Liver (tissue), 9 donors: ENCODE data around the gene MIGA1. TPM values are rescaled to one million over a fixed set of nuclear protein-coding genes. Genes with fewer than 3 reads are reported as not detected.

Source experiments
- DNase-seq: peaks from one replicate; pipeline ENCODE4 v3.0.0-alpha.2; 2017; ENCODE audit warnings: low spot score
- H3K27ac ChIP-seq, 2 donors: one replicate each; pipeline ENCODE4 v1.7.0; 2013; ENCODE audit warnings: inconsistent platforms in 2 of 2, low read length in 2 of 2, control low read depth in 1 of 2, low read depth in 1 of 2, mild to moderate bottlenecking in 1 of 2
- H3K27me3 ChIP-seq, 4 donors: one replicate each; pipeline versions ENCODE4 v1.6.1 to v1.7.0; 2013; ENCODE audit warnings: low read length in 3 of 4, inconsistent platforms in 1 of 4, mild to moderate bottlenecking in 1 of 4, moderate library complexity in 1 of 4; ENCODE audit not compliant: control insufficient read depth in 4 of 4, insufficient read depth in 4 of 4
- H3K36me3 ChIP-seq, 4 donors: one replicate each; pipeline versions ENCODE4 v1.6.1 to v1.7.0; 2013; ENCODE audit warnings: low read length in 3 of 4, mild to moderate bottlenecking in 3 of 4, low read depth in 1 of 4, moderate library complexity in 1 of 4; ENCODE audit not compliant: control insufficient read depth in 4 of 4, insufficient read depth in 3 of 4
- H3K4me1 ChIP-seq, 4 donors: one replicate each; pipeline versions ENCODE4 v1.6.1 to v1.7.0; 2013; ENCODE audit warnings: low read length in 3 of 4, mild to moderate bottlenecking in 3 of 4, moderate library complexity in 1 of 4; ENCODE audit not compliant: control insufficient read depth in 4 of 4, insufficient read depth in 4 of 4
- H3K4me3 ChIP-seq, 3 donors: one replicate each; pipeline versions ENCODE4 v1.6.1 to v1.7.0; 2013; ENCODE audit warnings: low read length in 3 of 3, control low read depth in 1 of 3, low read depth in 1 of 3, mild to moderate bottlenecking in 1 of 3
- H3K9ac ChIP-seq, 2 donors: one replicate each; pipeline ENCODE4 v1.7.0; 2013; ENCODE audit warnings: low read length in 2 of 2, mild to moderate bottlenecking in 2 of 2, moderate library complexity in 2 of 2, control low read depth in 1 of 2, low read depth in 1 of 2
- H3K9me3 ChIP-seq, 4 donors: one replicate each; pipeline versions ENCODE4 v1.6.1 to v1.7.0; 2013; ENCODE audit warnings: low read length in 3 of 4; ENCODE audit not compliant: control insufficient read depth in 4 of 4
- EGR1 ChIP-seq, 2 donors: IDR thresholded peaks; 2 replicates each; pipeline ENCODE4 v1.6.1; 2016 to 2018; ENCODE audit warnings: antibody characterized with exemption in 2 of 2, low read depth in 2 of 2
- FOXA1 ChIP-seq: IDR thresholded peaks from 2 replicates; pipeline ENCODE4 v1.6.1; 2016; ENCODE audit warnings: antibody characterized with exemption
- FOXA2 ChIP-seq: IDR thresholded peaks from 2 replicates; pipeline ENCODE4 v1.6.1; 2016; ENCODE audit warnings: antibody characterized with exemption
- HNF4A ChIP-seq, 2 donors: conservative IDR thresholded peaks; 2 replicates each; pipeline ENCODE4 v1.6.1; 2016; ENCODE audit warnings: antibody characterized with exemption in 2 of 2, mild to moderate bottlenecking in 2 of 2
- HNF4G ChIP-seq: IDR thresholded peaks from 2 replicates; pipeline ENCODE4 v1.6.1; 2016; ENCODE audit warnings: antibody characterized with exemption
- JUND ChIP-seq, 2 donors: IDR thresholded peaks; 2 replicates each; pipeline ENCODE4 v1.6.1; 2016; ENCODE audit warnings: antibody characterized with exemption in 2 of 2
- NR2F2 ChIP-seq: IDR thresholded peaks from 2 replicates; pipeline ENCODE4 v1.6.1; 2016; ENCODE audit warnings: antibody characterized with exemption
- RAD21 ChIP-seq, 2 donors: IDR thresholded peaks; 2 replicates each; pipeline ENCODE4 v1.6.1; 2016; ENCODE audit warnings: antibody characterized with exemption in 2 of 2, mild to moderate bottlenecking in 2 of 2
- RXRA ChIP-seq, 2 donors: IDR thresholded peaks; 2 replicates each; pipeline ENCODE4 v1.6.1; 2017 to 2018; ENCODE audit warnings: antibody characterized with exemption in 2 of 2, mild to moderate bottlenecking in 1 of 2
- SP1 ChIP-seq: IDR thresholded peaks from 2 replicates; pipeline ENCODE4 v1.6.1; 2018; ENCODE audit warnings: antibody characterized with exemption, mild to moderate bottlenecking
- TAF1 ChIP-seq: conservative IDR thresholded peaks from 2 replicates; pipeline ENCODE4 v1.6.1; 2016; ENCODE audit warnings: antibody characterized with exemption, mild to moderate bottlenecking
- YY1 ChIP-seq: IDR thresholded peaks from 2 replicates; pipeline ENCODE4 v1.6.1; 2016; ENCODE audit warnings: antibody characterized with exemption, mild to moderate bottlenecking
- ZBTB33 ChIP-seq: IDR thresholded peaks from 2 replicates; pipeline ENCODE4 v1.6.1; 2016; ENCODE audit warnings: antibody characterized with exemption
- WGBS: extraction: QIAGEN DNeasy Blood & Tissue Kit; methylation state at CpG from one replicate; pipeline ENCODE4 v1.1.7; 2013; 5-methylcytosine and 5-hydroxymethylcytosine counted together
- polyA plus RNA-seq, 2 donors: library from polyadenylated mRNA; stranded (reverse) in 1 of 2; unstranded in 1 of 2; fragments of 200-250 nt in 1 of 2; fragments of >200 nt in 1 of 2; fragmentation: Nextera tagmentation in 1 of 2; extraction: Ambion mirVana in 1 of 2; gene quantifications; one replicate each; pipeline versions ENCODE4 v1.2.1 to v1.2.3, GENCODE V29; 2013 to 2015
- total RNA-seq, 2 donors: library from RNA; depleted of rRNA; stranded (reverse); fragments of >200 nt; gene quantifications; one replicate each; pipeline ENCODE4 v1.2.3, GENCODE V29; 2014
- TF ChIP-seq, protein P1 (sequence below): IDR thresholded peaks from 2 replicates; pipeline ENCODE4 v1.6.1; 2016; ENCODE audit warnings: antibody characterized with exemption, mild to moderate bottlenecking
- TF ChIP-seq, protein P2 (sequence below): fragments of 150-350 bp; IDR thresholded peaks from 2 replicates; pipeline ENCODE4 v1.5.1; 2017; ENCODE audit warnings: improper control_type of control experiment, low read depth, low read length; ENCODE audit not compliant: missing input control
- TF ChIP-seq, protein P3 (sequence below): IDR thresholded peaks from 2 replicates; pipeline ENCODE4 v1.6.1; 2016; ENCODE audit warnings: antibody characterized with exemption
- TF ChIP-seq, protein P4 (sequence below): IDR thresholded peaks from 2 replicates; pipeline ENCODE4 v1.6.1; 2016; ENCODE audit warnings: antibody characterized with exemption
- donor health status: healthy.
- donor health status: healthy.
- donor health status: healthy.
- donor health status: healthy.
- donor health status: healthy.

The MIGA1 gene
- total and polyA plus RNA-seq, 4 donors, result 3.5 to 8.0 (median 6.2) TPM

GRCh38 chr1:77830946-77831345 is 51.5 kb downstream of the MIGA1 start:
- H3K27me3 ChIP-seq, result no peaks in the 10 kb centered on the region
- peaks cover 0 to 6% (median 0%) of the 10 kb centered on the region in 4 donors for H3K36me3 ChIP-seq
- H3K9ac ChIP-seq, result no peak overlapping the region
- no peak overlapping the region for H3K4me3 ChIP-seq
- H3K27ac ChIP-seq, result no peak overlapping the region
- H3K9me3 ChIP-seq, result no peaks in the 10 kb centered on the region
- WGBS, result 90% methylated on average over 3 of the region's 3 CpGs
- peaks cover 0 to 5% (median 2%) of the 10 kb centered on the region in 4 donors for H3K4me1 ChIP-seq
- TF ChIP-seq HNF4G, result no peak
- no peak for TF ChIP-seq HNF4A (conservative IDR thresholded peaks at IDR 0.05)
- no peak for TF ChIP-seq JUND (IDR thresholded peaks at IDR 0.05)
- TF ChIP-seq ZBTB33, result no peak
- TF ChIP-seq, protein P1, sequence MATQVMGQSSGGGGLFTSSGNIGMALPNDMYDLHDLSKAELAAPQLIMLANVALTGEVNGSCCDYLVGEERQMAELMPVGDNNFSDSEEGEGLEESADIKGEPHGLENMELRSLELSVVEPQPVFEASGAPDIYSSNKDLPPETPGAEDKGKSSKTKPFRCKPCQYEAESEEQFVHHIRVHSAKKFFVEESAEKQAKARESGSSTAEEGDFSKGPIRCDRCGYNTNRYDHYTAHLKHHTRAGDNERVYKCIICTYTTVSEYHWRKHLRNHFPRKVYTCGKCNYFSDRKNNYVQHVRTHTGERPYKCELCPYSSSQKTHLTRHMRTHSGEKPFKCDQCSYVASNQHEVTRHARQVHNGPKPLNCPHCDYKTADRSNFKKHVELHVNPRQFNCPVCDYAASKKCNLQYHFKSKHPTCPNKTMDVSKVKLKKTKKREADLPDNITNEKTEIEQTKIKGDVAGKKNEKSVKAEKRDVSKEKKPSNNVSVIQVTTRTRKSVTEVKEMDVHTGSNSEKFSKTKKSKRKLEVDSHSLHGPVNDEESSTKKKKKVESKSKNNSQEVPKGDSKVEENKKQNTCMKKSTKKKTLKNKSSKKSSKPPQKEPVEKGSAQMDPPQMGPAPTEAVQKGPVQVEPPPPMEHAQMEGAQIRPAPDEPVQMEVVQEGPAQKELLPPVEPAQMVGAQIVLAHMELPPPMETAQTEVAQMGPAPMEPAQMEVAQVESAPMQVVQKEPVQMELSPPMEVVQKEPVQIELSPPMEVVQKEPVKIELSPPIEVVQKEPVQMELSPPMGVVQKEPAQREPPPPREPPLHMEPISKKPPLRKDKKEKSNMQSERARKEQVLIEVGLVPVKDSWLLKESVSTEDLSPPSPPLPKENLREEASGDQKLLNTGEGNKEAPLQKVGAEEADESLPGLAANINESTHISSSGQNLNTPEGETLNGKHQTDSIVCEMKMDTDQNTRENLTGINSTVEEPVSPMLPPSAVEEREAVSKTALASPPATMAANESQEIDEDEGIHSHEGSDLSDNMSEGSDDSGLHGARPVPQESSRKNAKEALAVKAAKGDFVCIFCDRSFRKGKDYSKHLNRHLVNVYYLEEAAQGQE, result no peak
- no peak for TF ChIP-seq TAF1
- TF ChIP-seq YY1, result no peak
- TF ChIP-seq SP1, result no peak
- TF ChIP-seq RAD21 (IDR thresholded peaks at IDR 0.05), result no peak
- TF ChIP-seq FOXA1, result no peak
- TF ChIP-seq NR2F2, result no peak
- TF ChIP-seq, protein P2, sequence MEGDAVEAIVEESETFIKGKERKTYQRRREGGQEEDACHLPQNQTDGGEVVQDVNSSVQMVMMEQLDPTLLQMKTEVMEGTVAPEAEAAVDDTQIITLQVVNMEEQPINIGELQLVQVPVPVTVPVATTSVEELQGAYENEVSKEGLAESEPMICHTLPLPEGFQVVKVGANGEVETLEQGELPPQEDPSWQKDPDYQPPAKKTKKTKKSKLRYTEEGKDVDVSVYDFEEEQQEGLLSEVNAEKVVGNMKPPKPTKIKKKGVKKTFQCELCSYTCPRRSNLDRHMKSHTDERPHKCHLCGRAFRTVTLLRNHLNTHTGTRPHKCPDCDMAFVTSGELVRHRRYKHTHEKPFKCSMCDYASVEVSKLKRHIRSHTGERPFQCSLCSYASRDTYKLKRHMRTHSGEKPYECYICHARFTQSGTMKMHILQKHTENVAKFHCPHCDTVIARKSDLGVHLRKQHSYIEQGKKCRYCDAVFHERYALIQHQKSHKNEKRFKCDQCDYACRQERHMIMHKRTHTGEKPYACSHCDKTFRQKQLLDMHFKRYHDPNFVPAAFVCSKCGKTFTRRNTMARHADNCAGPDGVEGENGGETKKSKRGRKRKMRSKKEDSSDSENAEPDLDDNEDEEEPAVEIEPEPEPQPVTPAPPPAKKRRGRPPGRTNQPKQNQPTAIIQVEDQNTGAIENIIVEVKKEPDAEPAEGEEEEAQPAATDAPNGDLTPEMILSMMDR, result no peak
- TF ChIP-seq, protein P3, sequence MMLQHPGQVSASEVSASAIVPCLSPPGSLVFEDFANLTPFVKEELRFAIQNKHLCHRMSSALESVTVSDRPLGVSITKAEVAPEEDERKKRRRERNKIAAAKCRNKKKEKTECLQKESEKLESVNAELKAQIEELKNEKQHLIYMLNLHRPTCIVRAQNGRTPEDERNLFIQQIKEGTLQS, result no peak
- TF ChIP-seq, protein P4, sequence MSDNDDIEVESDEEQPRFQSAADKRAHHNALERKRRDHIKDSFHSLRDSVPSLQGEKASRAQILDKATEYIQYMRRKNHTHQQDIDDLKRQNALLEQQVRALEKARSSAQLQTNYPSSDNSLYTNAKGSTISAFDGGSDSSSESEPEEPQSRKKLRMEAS, result no peak
- TF ChIP-seq FOXA2, result no peak
- no peak for TF ChIP-seq RXRA (IDR thresholded peaks at IDR 0.05)
- DNase-seq, result no peak

GRCh38 chr1:77831566-77831965 is 52.1 kb downstream of the MIGA1 start:
- DNase-seq, result no peak
- H3K9ac ChIP-seq, result peak overlapping the region in 1 of 2 donors; percentile 16
- H3K4me3 ChIP-seq, result no peak overlapping the region
- peaks cover 0 to 6% (median 0%) of the 10 kb centered on the region in 4 donors for H3K36me3 ChIP-seq
- no peak overlapping the region for H3K27ac ChIP-seq
- H3K4me1 ChIP-seq, result peaks cover 0 to 5% (median 2%) of the 10 kb centered on the region in 4 donors
- 88% methylated on average over 4 of the region's 4 CpGs for WGBS
- no peaks in the 10 kb centered on the region for H3K27me3 ChIP-seq
- no peaks in the 10 kb centered on the region for H3K9me3 ChIP-seq
- TF ChIP-seq YY1, result no peak
- no peak for TF ChIP-seq NR2F2
- TF ChIP-seq EGR1 (IDR thresholded peaks at IDR 0.05; ENCODE audit: low read depth in 2 of 2), result no peak
- no peak for TF ChIP-seq HNF4A (conservative IDR thresholded peaks at IDR 0.05)
- TF ChIP-seq, protein P4, result no peak
- no peak for TF ChIP-seq RAD21 (IDR thresholded peaks at IDR 0.05)
- TF ChIP-seq SP1, result no peak
- TF ChIP-seq FOXA1, result no peak
- no peak for TF ChIP-seq ZBTB33
- TF ChIP-seq, protein P1, result no peak
- TF ChIP-seq, protein P3, result no peak
- no peak for TF ChIP-seq RXRA (IDR thresholded peaks at IDR 0.05)
- no peak for TF ChIP-seq HNF4G
- TF ChIP-seq FOXA2, result no peak
